Tibial artery (tissue), 4 donors: ENCODE data around the gene CHD1.

Source experiments
- DNase-seq, 2 donors: peaks; one replicate each; pipeline ENCODE4 v3.0.0-alpha.2; 2019
- H3K27ac ChIP-seq, 2 donors: fragments of 200-600 bp; sonication (generic) in 1 of 2; 1 replicate in 1 of 2; 2 replicates in 1 of 2; pipeline ENCODE4 v1.5.1; 2018 to 2019; ENCODE audit warnings: mild to moderate bottlenecking in 1 of 2
- H3K27me3 ChIP-seq, 2 donors: fragments of 200-600 bp; sonication (generic) in 1 of 2; one replicate each; pipeline versions ENCODE4 v1.5.1 to v1.6.0; 2016 to 2019
- H3K36me3 ChIP-seq, 3 donors: fragments of 200-600 bp; sonication (generic) in 2 of 3; one replicate each; pipeline ENCODE4 v1.5.1; 2016 to 2019; ENCODE audit warnings: mild to moderate bottlenecking in 2 of 3
- H3K4me1 ChIP-seq, 4 donors: fragments of 200-600 bp; sonication (generic) in 2 of 4; 1 replicate in 3 of 4; 2 replicates in 1 of 4; pipeline ENCODE4 v1.5.1; 2016 to 2019
- H3K4me3 ChIP-seq, 2 donors: fragments of 200-600 bp; sonication (generic) in 1 of 2; 1 replicate in 1 of 2; 2 replicates in 1 of 2; pipeline ENCODE4 v1.5.1; 2018 to 2019; ENCODE audit warnings: mild to moderate bottlenecking in 2 of 2
- H3K9me3 ChIP-seq, 3 donors: fragments of 200-600 bp; sonication (generic) in 1 of 3; one replicate each; pipeline ENCODE4 v1.5.1; 2016 to 2019
- CTCF ChIP-seq, 2 experiments: fragments of 200-600 bp in 1 of 2; fragments of 450-650 bp in 1 of 2; IDR thresholded peaks; one replicate each; pipeline ENCODE4 v1.5.1; 2017 to 2019; ENCODE audit warnings: antibody characterized with exemption in 2 of 2, mild to moderate bottlenecking in 1 of 2, moderate library complexity in 1 of 2
- intact Hi-C: fragments of 100-400 bp; cut with DNase I; formaldehyde crosslinking; loops from one replicate; pipeline ENCODE4 v1.15.0; 2023; ENCODE audit warnings: low total_unique reads

CHD1 gene

GRCh38 chr5:98927242-98927988 lies 1.4 kb downstream of the CHD1 start:
- H3K9me3 ChIP-seq, result no peaks in the 10 kb centered on the region
- peak overlapping the region; percentile 88 to 95 for H3K4me3 ChIP-seq
- no peak for TF ChIP-seq CTCF (IDR thresholded peaks at IDR 0.05)
- peaks cover 25 to 28% (median 25%) of the 10 kb centered on the region in 3 donors for H3K36me3 ChIP-seq
- H3K27ac ChIP-seq, result peak overlapping the region; percentile 100
- peaks cover 0 to 40% (median 16%) of the 10 kb centered on the region in 4 donors for H3K4me1 ChIP-seq
- intact Hi-C loops, result loop anchor here (10.0 kb wide), 1 partner anchor 1993 kb away; the partner anchor contains the start of gene LNPEP
- peak; percentile 36 to 74 for DNase-seq
- H3K27me3 ChIP-seq, result no peaks in the 10 kb centered on the region

- no peak for TF ChIP-seq CTCF (IDR thresholded peaks at IDR 0.05)
Observed at GRCh38 chr5:98923966-98924365, 4.8 kb downstream of the CHD1 start.

GRCh38 chr5:98921947-98922505 lies 6.8 kb downstream of the CHD1 start:
- Histone ChIP-seq H3K27ac (no peak overlapping the region), H3K4me3 (no peak overlapping the region), H3K4me1 (peaks cover 0 to 30% (median 10%) of the 10 kb centered on the region in 4 donors), H3K27me3 (no peaks in the 10 kb centered on the region), H3K36me3 (peaks cover 29 to 33% (median 33%) of the 10 kb centered on the region in 3 donors), H3K9me3 (no peaks in the 10 kb centered on the region)
- intact Hi-C loops, result loop anchor here (10.0 kb wide), 1 partner anchor 1987 kb away; the partner anchor contains the start of gene LNPEP
- no peak for DNase-seq
- no peak for TF ChIP-seq CTCF (IDR thresholded peaks at IDR 0.05)

More at GRCh38 chr5:98923966-98924365, 4.8 kb downstream of the CHD1 start:
- intact Hi-C loops, result loop anchor here (10.0 kb wide), 1 partner anchor 1989 kb away; the partner anchor contains the start of gene LNPEP
- no peak for DNase-seq
- Histone ChIP-seq H3K4me1 (peaks cover 0 to 33% (median 10%) of the 10 kb centered on the region in 4 donors), H3K4me3 (no peak overlapping the region), H3K36me3 (peaks cover 29 to 33% (median 33%) of the 10 kb centered on the region in 3 donors), H3K27ac (no peak overlapping the region), H3K9me3 (no peaks in the 10 kb centered on the region), H3K27me3 (no peaks in the 10 kb centered on the region)

- peaks cover 4 to 8% (median 5%) of the 10 kb centered on the region in 3 donors for H3K36me3 ChIP-seq
- H3K4me3 ChIP-seq, result no peak overlapping the region
- no peak for TF ChIP-seq CTCF (IDR thresholded peaks at IDR 0.05)
- H3K9me3 ChIP-seq, result no peaks in the 10 kb centered on the region
- peaks cover 0 to 23% (median 8%) of the 10 kb centered on the region in 4 donors for H3K4me1 ChIP-seq
- intact Hi-C loops, result no loop called here
- no peaks in the 10 kb centered on the region for H3K27me3 ChIP-seq
- DNase-seq, result no peak
- H3K27ac ChIP-seq, result no peak overlapping the region
Observed at GRCh38 chr5:98917433-98917832, 11.4 kb downstream of the CHD1 start.

GRCh38 chr5:98916540-98916939 lies 12.3 kb downstream of the CHD1 start:
- intact Hi-C loops, result no loop called here
- peaks cover 0 to 16% (median 5%) of the 10 kb centered on the region in 4 donors for H3K4me1 ChIP-seq
- TF ChIP-seq CTCF (IDR thresholded peaks at IDR 0.05), result no peak
- H3K27me3 ChIP-seq, result no peaks in the 10 kb centered on the region
- H3K9me3 ChIP-seq, result no peaks in the 10 kb centered on the region
- H3K36me3 ChIP-seq, result peaks cover 0 to 4% (median 4%) of the 10 kb centered on the region in 3 donors
- no peak overlapping the region for H3K27ac ChIP-seq
- no peak overlapping the region for H3K4me3 ChIP-seq
- DNase-seq, result no peak
